IMR-90 (cell line): Measurements from ENCODE around the gene IFNLR1. TPM values are rescaled to one million over a fixed set of nuclear protein-coding genes. Genes with fewer than 3 reads are reported as not detected.

ENCODE experiments used
- ATAC-seq: fragments of 200-7000 bp; cut with Tn5 transposase; 2 replicates; pipeline ENCODE4 v1.9.1; 2020; ENCODE audit warnings: low read depth, mild to moderate bottlenecking, moderate library complexity
- BruUV-seq: library from RNA; stranded (reverse); fragments of 400-500 nt; replicated peaks from 2 replicates; lab custom pipeline; 2021; lab: Mats Ljungman, UMichigan
- CTCF ChIA-PET: fragments of 300-600 bp; formaldehyde crosslinking; extraction: SDS; loops from one replicate; lab custom pipeline; 2021; ENCODE audit warnings: antibody characterized with exemption; lab: Yijun Ruan, JAX
- POLR2A ChIA-PET: fragments of 300-600 bp; sonication (Branson Sonifier 250); formaldehyde crosslinking; loops from one replicate; lab custom pipeline; 2022; ENCODE audit warnings: antibody characterized with exemption; ENCODE audit not compliant: unreplicated experiment; lab: Charles Lee
- DNase-seq: peaks from one replicate; pipeline ENCODE4 v3.0.0; 2013
- H2AFZ ChIP-seq: replicated peaks from 2 replicates; pipeline ENCODE3; 2013; ENCODE audit warnings: low read length, mild to moderate bottlenecking; ENCODE audit not compliant: poor library complexity
- H2AK5ac ChIP-seq: 2 replicates; pipeline ENCODE4 v1.6.1; 2013; ENCODE audit warnings: low read depth, low read length, inconsistent platforms
- H2AK9ac ChIP-seq: replicated peaks from 2 replicates; pipeline ENCODE3; 2013; ENCODE audit warnings: mild to moderate bottlenecking, low read depth, low read length, moderate library complexity; ENCODE audit not compliant: poor library complexity
- H2BK120ac ChIP-seq: 2 replicates; pipeline ENCODE4 v1.6.1; 2013; ENCODE audit warnings: low read depth, low read length, inconsistent platforms
- H2BK15ac ChIP-seq: 3 replicates; pipeline ENCODE4 v1.6.1; 2013; ENCODE audit warnings: low read depth, low read length, inconsistent platforms
- H2BK20ac ChIP-seq: 2 replicates; pipeline ENCODE4 v1.6.1; 2013; ENCODE audit warnings: low read depth, mild to moderate bottlenecking, inconsistent platforms, low read length, moderate library complexity
- H2BK5ac ChIP-seq: 2 replicates; pipeline ENCODE4 v1.6.1; 2013; ENCODE audit warnings: mild to moderate bottlenecking, low read depth, low read length, inconsistent platforms; ENCODE audit not compliant: poor library complexity, severe bottlenecking
- H3K14ac ChIP-seq: replicated peaks from 2 replicates; pipeline ENCODE4 v1.6.1; 2013; ENCODE audit warnings: low read depth, low read length, inconsistent platforms
- H3K18ac ChIP-seq: 2 replicates; pipeline ENCODE4 v1.6.1; 2013; ENCODE audit warnings: low read depth, low read length, control low read depth
- H3K23ac ChIP-seq: 2 replicates; pipeline ENCODE4 v1.6.1; 2013; ENCODE audit warnings: low read depth, low read length, inconsistent platforms
- H3K27ac ChIP-seq: 2 replicates; pipeline ENCODE4 v1.5.1; 2013; ENCODE audit warnings: mild to moderate bottlenecking, control low read depth, low read length; ENCODE audit not compliant: insufficient read depth
- H3K27me3 ChIP-seq: 2 replicates; pipeline ENCODE4 v1.6.1; 2013; ENCODE audit warnings: low read length; ENCODE audit not compliant: control insufficient read depth, insufficient read depth
- H3K36me3 ChIP-seq: 2 replicates; pipeline ENCODE4 v1.6.1; 2013; ENCODE audit warnings: low read length, mixed read lengths; ENCODE audit not compliant: control insufficient read depth, insufficient read depth
- H3K4ac ChIP-seq: 2 replicates; pipeline ENCODE4 v1.6.1; 2013; ENCODE audit warnings: low read depth, low read length, inconsistent platforms
- H3K4me1 ChIP-seq: 2 replicates; pipeline ENCODE4 v1.6.1; 2013; ENCODE audit warnings: low read length, mixed read lengths; ENCODE audit not compliant: control insufficient read depth, insufficient read depth
- H3K4me2 ChIP-seq: 2 replicates; pipeline ENCODE4 v1.6.1; 2013; ENCODE audit warnings: low read depth, mild to moderate bottlenecking, control low read depth, low read length, moderate library complexity
- H3K4me3 ChIP-seq: 2 replicates; pipeline ENCODE4 v1.5.1; 2013; ENCODE audit warnings: low read depth, mild to moderate bottlenecking, control low read depth, low read length, moderate library complexity; ENCODE audit not compliant: insufficient read depth
- H3K56ac ChIP-seq: 2 replicates; pipeline ENCODE4 v1.6.1; 2013; ENCODE audit warnings: low read length, inconsistent platforms; ENCODE audit not compliant: insufficient read depth; ENCODE audit errors: extremely low read depth
- H3K79me1 ChIP-seq, 2 experiments: 2 replicates each; pipeline ENCODE4 v1.6.1; 2013; ENCODE audit warnings: low read length in 2 of 2, inconsistent platforms in 1 of 2, low read depth in 1 of 2
- H3K9ac ChIP-seq: 2 replicates; pipeline ENCODE4 v1.6.1; 2013; ENCODE audit warnings: low read depth, low read length, control low read depth
- H3K9me1 ChIP-seq: 2 replicates; pipeline ENCODE4 v1.6.1; 2013; ENCODE audit warnings: low read length, inconsistent platforms; ENCODE audit not compliant: insufficient read depth
- H3K9me3 ChIP-seq: 2 replicates; pipeline ENCODE4 v1.6.1; 2013; ENCODE audit warnings: low read length; ENCODE audit not compliant: control insufficient read depth, insufficient read depth
- H4K20me1 ChIP-seq: 2 replicates; pipeline ENCODE4 v1.6.1; 2013; ENCODE audit warnings: low read length, inconsistent platforms; ENCODE audit not compliant: insufficient read depth
- H4K5ac ChIP-seq: 2 replicates; pipeline ENCODE4 v1.6.1; 2013; ENCODE audit warnings: mild to moderate bottlenecking, low read depth, low read length, control low read depth
- H4K8ac ChIP-seq, 2 experiments: 2 replicates each; pipeline ENCODE4 v1.6.1; 2013; ENCODE audit warnings: low read depth in 2 of 2, low read length in 2 of 2, control low read depth in 1 of 2, inconsistent platforms in 1 of 2
- H4K91ac ChIP-seq: 2 replicates; pipeline ENCODE4 v1.6.1; 2013; ENCODE audit warnings: low read depth, low read length, inconsistent platforms; ENCODE audit not compliant: insufficient read depth
- BHLHE40 ChIP-seq: fragments of 150-350 bp; IDR thresholded peaks from 2 replicates; pipeline ENCODE4 v1.6.1; 2016; ENCODE audit warnings: mild to moderate bottlenecking, low read depth, low read length
- ELK1 ChIP-seq: fragments of 150-350 bp; IDR thresholded peaks from 2 replicates; pipeline ENCODE4 v1.6.1; 2016; ENCODE audit warnings: low read depth, mild to moderate bottlenecking, low read length, moderate library complexity, borderline replicate concordance
- FOS ChIP-seq: fragments of 150-350 bp; IDR thresholded peaks from 2 replicates; pipeline ENCODE4 v1.6.1; 2016; ENCODE audit warnings: low read depth, low read length
- MAFK ChIP-seq: IDR thresholded peaks from 2 replicates; pipeline ENCODE4 v1.6.1; 2012; ENCODE audit warnings: low read depth, low read length, improper control_type of control experiment
- MXI1 ChIP-seq: IDR thresholded peaks from 2 replicates; pipeline ENCODE4 v1.6.1; 2012; ENCODE audit warnings: low read depth, mild to moderate bottlenecking, low read length, moderate library complexity, borderline replicate concordance
- NFE2L2 ChIP-seq: fragments of 150-350 bp; IDR thresholded peaks from 2 replicates; pipeline ENCODE4 v1.6.1; 2016; ENCODE audit warnings: low read depth, mild to moderate bottlenecking, low read length
- POLR2A ChIP-seq: IDR thresholded peaks from 2 replicates; pipeline ENCODE4 v1.6.1; 2012; ENCODE audit warnings: mild to moderate bottlenecking, low read depth, low read length
- RAD21 ChIP-seq: IDR thresholded peaks from 2 replicates; pipeline ENCODE4 v1.6.1; 2012; ENCODE audit warnings: low read length, improper control_type of control experiment
- RCOR1 ChIP-seq: IDR thresholded peaks from 2 replicates; pipeline ENCODE4 v1.6.1; 2012; ENCODE audit warnings: mild to moderate bottlenecking, low read length, improper control_type of control experiment; ENCODE audit not compliant: insufficient replicate concordance
- USF2 ChIP-seq: fragments of 150-350 bp; IDR thresholded peaks from 2 replicates; pipeline ENCODE4 v1.6.1; 2017; ENCODE audit warnings: mild to moderate bottlenecking, antibody characterized with exemption, low read length, low read depth
- WGBS, 2 experiments: methylation state at CpG; one replicate each; pipeline versions ENCODE4 v1.1.5 to v1.1.7; 2013; ENCODE audit warnings: missing lambda C conversion rate in 2 of 2; ENCODE audit not compliant: insufficient read length in 1 of 2; ENCODE audit errors: extremely low coverage in 2 of 2; 5-methylcytosine and 5-hydroxymethylcytosine counted together
- dilution Hi-C: fragments of 300-500 bp; cut with HindIII; formaldehyde crosslinking; loops from one replicate; pipeline ENCODE4 v1.14.3; 2018; ENCODE audit warnings: low sequenced_read_pairs; ENCODE audit not compliant: unreplicated experiment
- in situ Hi-C: fragments of 300-500 bp; cut with MboI; formaldehyde crosslinking; loops from 3 replicates; pipeline ENCODE4 v1.14.3; 2019; ENCODE audit warnings: low sequenced_read_pairs, inconsistent platforms, mixed read lengths
- intact Hi-C: fragments of 100-400 bp; cut with micrococcal nuclease; formaldehyde crosslinking; loops from 2 replicates; pipeline ENCODE4 v1.10.0; 2022
- polyA plus RNA-seq, 3 experiments: library from polyadenylated mRNA; depleted of rRNA; stranded (reverse); fragments of >200 nt; gene quantifications; 2 replicates each; pipeline ENCODE4 v1.2.3, GENCODE V29; 2012; ENCODE audit warnings: low replicate concordance in 1 of 3
- total RNA-seq: library from RNA; depleted of rRNA; stranded (reverse); fragments of >200 nt; gene quantifications from 2 replicates; pipeline ENCODE4 v1.2.3, GENCODE V29; 2012

The IFNLR1 gene
- total and polyA plus RNA-seq, 2 of the 4 experiments (the other 2 are of a cell fraction), result not detected

DNA sequence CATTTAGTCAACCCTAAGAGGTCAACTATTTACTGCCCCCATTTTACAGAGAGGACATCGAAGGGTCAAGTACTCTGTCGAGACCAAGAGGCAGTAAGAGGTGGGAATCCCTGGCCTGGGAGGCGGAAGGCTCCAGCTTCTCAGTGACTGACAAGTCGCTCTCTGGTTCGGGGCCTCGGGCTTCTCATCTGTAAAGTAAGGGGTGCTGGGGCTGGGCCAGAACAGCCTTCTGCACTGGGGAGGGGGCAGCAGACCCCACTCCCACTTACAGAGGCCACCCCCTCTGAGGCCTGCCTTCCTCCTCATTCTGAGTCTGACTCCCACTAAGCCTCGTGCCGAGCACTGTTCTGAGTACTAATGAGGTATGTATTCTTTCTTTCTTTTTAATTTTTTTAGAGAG lies 17.0 kb upstream of the IFNLR1 start:
- Histone ChIP-seq H3K27ac (no peak overlapping the region), H3K79me1 (no peaks in the 10 kb centered on the region), H4K8ac (no peak overlapping the region), H3K27me3 (peaks cover 24% of the 10 kb centered on the region), H2BK15ac (no peak overlapping the region), H4K91ac (no peak overlapping the region), H2BK20ac (no peak overlapping the region), H2AK9ac (peak overlapping the region; percentile 65), H3K23ac (no peak overlapping the region), H4K5ac (no peak overlapping the region), H2AK5ac (no peak overlapping the region), H3K4me2 (no peak overlapping the region), H4K20me1 (no peaks in the 10 kb centered on the region; the same call in none of the 2 replicates), H3K9ac (no peak overlapping the region), H3K14ac (no peak overlapping the region), H2BK5ac (no peak overlapping the region), H3K18ac (no peak overlapping the region), H3K4me1 (peaks cover 2% of the 10 kb centered on the region; the same call in 1 of the 2 replicates), H3K36me3 (no peaks in the 10 kb centered on the region), H2BK120ac (no peak overlapping the region), H3K9me1 (no peaks in the 10 kb centered on the region), H2AFZ (peak overlapping the region; percentile 19), H3K56ac (no peak overlapping the region), H3K4ac (no peak overlapping the region), H3K9me3 (no peaks in the 10 kb centered on the region), H3K4me3 (no peak overlapping the region)
- DNase-seq (no peak), ATAC-seq (no peak)
- TF ChIP-seq MXI1, result no peak
- TF ChIP-seq BHLHE40, result no peak
- no peak for TF ChIP-seq USF2
- TF ChIP-seq RCOR1, result no peak
- no peak for TF ChIP-seq NFE2L2
- TF ChIP-seq ELK1, result no peak
- TF ChIP-seq MAFK, result no peak
- TF ChIP-seq RAD21, result no peak
- TF ChIP-seq FOS, result no peak
- TF ChIP-seq POLR2A, result no peak
- intact Hi-C loops, result loop anchor here (5.0 kb wide), 1 partner anchor 103 kb away; no protein-coding TSS in a partner anchor
- dilution Hi-C loops, result no loop called here
- CTCF ChIA-PET, result interaction anchor here (1.3 kb wide), 1 partner anchor 188 kb away, joined by 9 read pairs; no protein-coding TSS in a partner anchor
- in situ Hi-C loops, result loop anchor here (5.0 kb wide), 1 partner anchor 188 kb away; no protein-coding TSS in a partner anchor
- POLR2A ChIA-PET, result no interaction called here
- no CpG with 5 or more reads among the region's 8 CpGs for WGBS, 2 experiments
- no TSS peak for BruUV-seq
